ENCODE data around the gene LGALS9B.
"Not testable (repeated sequence)": the region's sequence is repeated elsewhere in the genome, so short reads cannot be mapped to it uniquely, and the experiment has no call there.

DNA sequence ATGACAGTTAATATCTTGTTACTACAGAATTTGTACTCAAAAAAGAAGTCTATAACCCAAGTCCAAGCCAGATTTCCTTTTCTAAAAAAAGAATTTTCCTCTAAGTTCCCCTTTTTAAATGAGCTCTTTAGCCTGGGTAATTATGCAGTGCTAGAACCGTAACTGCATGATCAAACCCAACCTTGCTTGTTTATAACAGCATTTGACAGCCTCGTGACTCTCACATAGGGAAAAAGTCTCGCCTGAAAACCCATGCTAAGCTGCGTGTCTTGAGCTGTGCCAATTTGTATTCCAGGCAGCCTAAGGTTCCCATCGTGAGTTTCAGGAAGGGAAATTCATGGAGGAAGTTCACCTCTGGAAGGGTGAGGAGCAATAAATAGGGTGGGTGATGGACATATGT lies 44.5 kb downstream of the LGALS9B start:
- TF ChIP-seq IKZF1 (IDR thresholded peaks at IDR 0.05); SMAD1 (CRISPR knock-in tag; IDR thresholded peaks at IDR 0.05; ENCODE audit: borderline replicate concordance, low read depth); SMAD3 (CRISPR knock-in tag; IDR thresholded peaks at IDR 0.05); ZNF350 (CRISPR knock-in tag; IDR thresholded peaks at IDR 0.05; ENCODE audit: borderline replicate concordance, low read depth): not testable (repeated sequence)
- TF ChIP-seq, protein P1, sequence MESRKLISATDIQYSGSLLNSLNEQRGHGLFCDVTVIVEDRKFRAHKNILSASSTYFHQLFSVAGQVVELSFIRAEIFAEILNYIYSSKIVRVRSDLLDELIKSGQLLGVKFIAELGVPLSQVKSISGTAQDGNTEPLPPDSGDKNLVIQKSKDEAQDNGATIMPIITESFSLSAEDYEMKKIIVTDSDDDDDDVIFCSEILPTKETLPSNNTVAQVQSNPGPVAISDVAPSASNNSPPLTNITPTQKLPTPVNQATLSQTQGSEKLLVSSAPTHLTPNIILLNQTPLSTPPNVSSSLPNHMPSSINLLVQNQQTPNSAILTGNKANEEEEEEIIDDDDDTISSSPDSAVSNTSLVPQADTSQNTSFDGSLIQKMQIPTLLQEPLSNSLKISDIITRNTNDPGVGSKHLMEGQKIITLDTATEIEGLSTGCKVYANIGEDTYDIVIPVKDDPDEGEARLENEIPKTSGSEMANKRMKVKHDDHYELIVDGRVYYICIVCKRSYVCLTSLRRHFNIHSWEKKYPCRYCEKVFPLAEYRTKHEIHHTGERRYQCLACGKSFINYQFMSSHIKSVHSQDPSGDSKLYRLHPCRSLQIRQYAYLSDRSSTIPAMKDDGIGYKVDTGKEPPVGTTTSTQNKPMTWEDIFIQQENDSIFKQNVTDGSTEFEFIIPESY (CRISPR knock-in tag; IDR thresholded peaks at IDR 0.05), result not testable (repeated sequence)
- TF ChIP-seq, protein P2, sequence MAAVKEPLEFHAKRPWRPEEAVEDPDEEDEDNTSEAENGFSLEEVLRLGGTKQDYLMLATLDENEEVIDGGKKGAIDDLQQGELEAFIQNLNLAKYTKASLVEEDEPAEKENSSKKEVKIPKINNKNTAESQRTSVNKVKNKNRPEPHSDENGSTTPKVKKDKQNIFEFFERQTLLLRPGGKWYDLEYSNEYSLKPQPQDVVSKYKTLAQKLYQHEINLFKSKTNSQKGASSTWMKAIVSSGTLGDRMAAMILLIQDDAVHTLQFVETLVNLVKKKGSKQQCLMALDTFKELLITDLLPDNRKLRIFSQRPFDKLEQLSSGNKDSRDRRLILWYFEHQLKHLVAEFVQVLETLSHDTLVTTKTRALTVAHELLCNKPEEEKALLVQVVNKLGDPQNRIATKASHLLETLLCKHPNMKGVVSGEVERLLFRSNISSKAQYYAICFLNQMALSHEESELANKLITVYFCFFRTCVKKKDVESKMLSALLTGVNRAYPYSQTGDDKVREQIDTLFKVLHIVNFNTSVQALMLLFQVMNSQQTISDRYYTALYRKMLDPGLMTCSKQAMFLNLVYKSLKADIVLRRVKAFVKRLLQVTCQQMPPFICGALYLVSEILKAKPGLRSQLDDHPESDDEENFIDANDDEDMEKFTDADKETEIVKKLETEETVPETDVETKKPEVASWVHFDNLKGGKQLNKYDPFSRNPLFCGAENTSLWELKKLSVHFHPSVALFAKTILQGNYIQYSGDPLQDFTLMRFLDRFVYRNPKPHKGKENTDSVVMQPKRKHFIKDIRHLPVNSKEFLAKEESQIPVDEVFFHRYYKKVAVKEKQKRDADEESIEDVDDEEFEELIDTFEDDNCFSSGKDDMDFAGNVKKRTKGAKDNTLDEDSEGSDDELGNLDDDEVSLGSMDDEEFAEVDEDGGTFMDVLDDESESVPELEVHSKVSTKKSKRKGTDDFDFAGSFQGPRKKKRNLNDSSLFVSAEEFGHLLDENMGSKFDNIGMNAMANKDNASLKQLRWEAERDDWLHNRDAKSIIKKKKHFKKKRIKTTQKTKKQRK (IDR thresholded peaks at IDR 0.05; ENCODE audit: low read length), result not testable (repeated sequence)
- TF ChIP-seq, protein P3, sequence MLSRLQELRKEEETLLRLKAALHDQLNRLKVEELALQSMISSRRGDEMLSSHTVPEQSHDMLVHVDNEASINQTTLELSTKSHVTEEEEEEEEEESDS (CRISPR knock-in tag; IDR thresholded peaks at IDR 0.05; ENCODE audit: borderline replicate concordance), result not testable (repeated sequence)
